ENCODE results near the gene GLIS1. TPM values are rescaled to one million over a fixed set of nuclear protein-coding genes. Genes with fewer than 3 reads are reported as not detected.

Gene GLIS1
- total RNA-seq, 1 donor from 2014 or later, result 0.07 TPM

- Mint-ChIP-seq H3K4me3 (ENCODE audit: unreplicated experiment) (no peak overlapping the region), H3K27me3 (ENCODE audit: low read depth, unreplicated experiment) (peaks cover 39% of the 10 kb centered on the region), H3K4me1 (ENCODE audit: low read depth, unreplicated experiment) (peaks cover 1% of the 10 kb centered on the region), H3K27ac (ENCODE audit: unreplicated experiment) (no peak overlapping the region), H3K9me3 (ENCODE audit: unreplicated experiment) (no peaks in the 10 kb centered on the region), H3K36me3 (ENCODE audit: low read depth, unreplicated experiment) (no peaks in the 10 kb centered on the region)
- H3K4me1 ChIP-seq (ENCODE audit: insufficient read depth, low read length), result peaks cover 6% of the 10 kb centered on the region
- no peaks in the 10 kb centered on the region for H3K36me3 ChIP-seq (ENCODE audit: insufficient read depth, low read length)
- no peak overlapping the region for H3K4me2 ChIP-seq (ENCODE audit: low read length)
- FAIRE-seq (no peak), DNase-seq (ENCODE audit: low read depth) (no peak)
- no peak for TF ChIP-seq EZH2 (IDR thresholded peaks at IDR 0.05; ENCODE audit: insufficient read depth, low read length)
- TF ChIP-seq CTCF (IDR thresholded peaks at IDR 0.05; ENCODE audit: insufficient read depth, low read depth, low read length), result no peak
- H3K9ac ChIP-seq (ENCODE audit: low read length), result no peak overlapping the region
- no peak overlapping the region for H3K27ac ChIP-seq (ENCODE audit: low read depth, low read length)
- H2AFZ ChIP-seq (ENCODE audit: low read depth, low read length), result no peak overlapping the region
- no peaks in the 10 kb centered on the region for H3K79me2 ChIP-seq (ENCODE audit: insufficient read depth, low read length)
- H3K27me3 ChIP-seq (ENCODE audit: insufficient read depth, low read length), result peaks cover 18% of the 10 kb centered on the region
- H3K9me3 ChIP-seq (ENCODE audit: insufficient read depth, low read depth, low read length), result no peaks in the 10 kb centered on the region
- peaks cover 5% of the 10 kb centered on the region for H4K20me1 ChIP-seq (ENCODE audit: insufficient read depth, low read length)
- H3K4me3 ChIP-seq (ENCODE audit: insufficient read depth, low read depth, low read length), result no peak overlapping the region
These were observed 236.1 kb downstream of the GLIS1 start for GRCh38 chr1:53502641-53503432.

- Histone ChIP-seq H3K79me2 (ENCODE audit: insufficient read depth, low read length) (no peaks in the 10 kb centered on the region), H3K36me3 (ENCODE audit: insufficient read depth, low read length) (no peaks in the 10 kb centered on the region), H3K4me3 (ENCODE audit: insufficient read depth, low read depth, low read length) (no peak overlapping the region), H2AFZ (ENCODE audit: low read depth, low read length) (no peak overlapping the region), H3K9ac (ENCODE audit: low read length) (no peak overlapping the region), H3K9me3 (ENCODE audit: insufficient read depth, low read depth, low read length) (no peaks in the 10 kb centered on the region), H3K4me1 (ENCODE audit: insufficient read depth, low read length) (peaks cover 6% of the 10 kb centered on the region), H3K27me3 (ENCODE audit: insufficient read depth, low read length) (peaks cover 18% of the 10 kb centered on the region), H3K27ac (ENCODE audit: low read depth, low read length) (no peak overlapping the region), H3K4me2 (ENCODE audit: low read length) (no peak overlapping the region), H4K20me1 (ENCODE audit: insufficient read depth, low read length) (peaks cover 4% of the 10 kb centered on the region)
- Mint-ChIP-seq H3K27ac (ENCODE audit: unreplicated experiment) (no peak overlapping the region), H3K4me1 (ENCODE audit: low read depth, unreplicated experiment) (no peaks in the 10 kb centered on the region), H3K4me3 (ENCODE audit: unreplicated experiment) (no peak overlapping the region), H3K9me3 (ENCODE audit: unreplicated experiment) (no peaks in the 10 kb centered on the region), H3K27me3 (ENCODE audit: low read depth, unreplicated experiment) (peaks cover 40% of the 10 kb centered on the region), H3K36me3 (ENCODE audit: low read depth, unreplicated experiment) (no peaks in the 10 kb centered on the region)
- TF ChIP-seq CTCF (IDR thresholded peaks at IDR 0.05; ENCODE audit: insufficient read depth, low read depth, low read length), result no peak
- no peak for TF ChIP-seq EZH2 (IDR thresholded peaks at IDR 0.05; ENCODE audit: insufficient read depth, low read length)
- FAIRE-seq (no peak), DNase-seq (ENCODE audit: low read depth) (no peak)
These were observed 237.6 kb downstream of the GLIS1 start for GRCh38 chr1:53501065-53502005.
